ENCODE measurements around the gene CDH12. TPM values are rescaled to one million over a fixed set of nuclear protein-coding genes. Genes with fewer than 3 reads are reported as not detected.

Gene CDH12
- polyA plus RNA-seq, 2 of the 4 experiments (the other 2 are of a cell fraction): 0.04 TPM; not detected in 1

DNA sequence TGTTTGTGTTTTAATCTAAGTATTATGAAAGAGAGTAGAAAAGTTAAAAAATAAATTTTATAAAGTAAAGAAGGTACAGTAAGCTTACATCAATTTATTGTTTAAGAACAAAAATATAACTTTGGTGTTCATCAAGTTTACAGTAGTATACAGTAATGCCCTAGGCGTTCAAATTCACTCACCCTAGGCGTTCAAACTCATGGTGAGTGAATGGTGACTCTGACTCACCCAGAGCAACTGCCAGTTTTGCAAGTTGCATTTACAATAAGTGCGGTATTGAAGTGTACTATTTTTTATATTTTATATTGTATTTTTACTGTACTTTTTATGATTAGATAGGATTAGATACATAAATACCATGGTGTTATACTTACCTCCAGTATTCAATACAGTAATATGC lies 421.3 kb downstream of the CDH12 start:
- TF ChIP-seq CHD4 (IDR thresholded peaks at IDR 0.05; ENCODE audit: borderline replicate concordance) (no peak), KDM5A (IDR thresholded peaks at IDR 0.05) (no peak)
- ATAC-seq: no peak

DNA sequence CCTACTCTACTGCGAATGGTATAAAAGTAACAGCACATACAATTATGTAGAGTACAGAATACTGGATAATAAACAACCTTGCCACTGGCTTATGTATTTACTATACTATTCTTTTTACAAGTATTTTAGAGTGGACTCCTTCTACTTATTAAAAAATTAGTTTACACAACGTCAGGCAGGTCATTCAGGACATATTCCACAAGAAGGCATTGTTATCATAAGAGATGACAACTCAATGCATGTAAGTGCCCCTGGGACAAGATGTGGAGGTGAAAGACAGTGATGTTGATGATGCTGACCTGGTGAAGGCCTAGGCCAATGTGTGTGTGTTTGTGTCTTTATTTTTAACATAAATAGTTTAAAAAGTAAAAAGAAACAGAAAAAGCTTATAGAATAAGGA lies 421.7 kb downstream of the CDH12 start:
- ChIA-PET CTCF (no interaction called here), POLR2A (no interaction called here)
- no peaks in the 10 kb centered on the region for H3K9me3 ChIP-seq
- DNase-seq (ENCODE audit: low read depth in 1 of 2, low spot score in 1 of 2) (peak in 1 of 2 experiments; percentile 4), FAIRE-seq (no peak), ATAC-seq (no peak)
- H3K27ac ChIP-seq: no peak overlapping the region
- TF ChIP-seq, protein P1, sequence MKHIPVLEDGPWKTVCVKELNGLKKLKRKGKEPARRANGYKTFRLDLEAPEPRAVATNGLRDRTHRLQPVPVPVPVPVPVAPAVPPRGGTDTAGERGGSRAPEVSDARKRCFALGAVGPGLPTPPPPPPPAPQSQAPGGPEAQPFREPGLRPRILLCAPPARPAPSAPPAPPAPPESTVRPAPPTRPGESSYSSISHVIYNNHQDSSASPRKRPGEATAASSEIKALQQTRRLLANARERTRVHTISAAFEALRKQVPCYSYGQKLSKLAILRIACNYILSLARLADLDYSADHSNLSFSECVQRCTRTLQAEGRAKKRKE (CRISPR knock-in tag; IDR thresholded peaks at IDR 0.05; ENCODE audit: low read depth): no peak
- TF ChIP-seq RNF2 (IDR thresholded peaks at IDR 0.05; ENCODE audit: borderline replicate concordance, low read depth): no peak
- TF ChIP-seq MAZ (IDR thresholded peaks at IDR 0.05; ENCODE audit: borderline replicate concordance, low read depth, low read length): no peak
- no peak for TF ChIP-seq EHMT2 (IDR thresholded peaks at IDR 0.05; ENCODE audit: low read depth)
- TF ChIP-seq, protein P2, sequence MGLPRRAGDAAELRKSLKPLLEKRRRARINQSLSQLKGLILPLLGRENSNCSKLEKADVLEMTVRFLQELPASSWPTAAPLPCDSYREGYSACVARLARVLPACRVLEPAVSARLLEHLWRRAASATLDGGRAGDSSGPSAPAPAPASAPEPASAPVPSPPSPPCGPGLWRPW (IDR thresholded peaks at IDR 0.05): no peak
- no peak for TF ChIP-seq CHD4 (IDR thresholded peaks at IDR 0.05; ENCODE audit: borderline replicate concordance)
- TF ChIP-seq CBX8 (IDR thresholded peaks at IDR 0.05): no peak
- TF ChIP-seq ZSCAN20 (CRISPR knock-in tag; IDR thresholded peaks at IDR 0.05): no peak
- no peak for TF ChIP-seq JUNB (IDR thresholded peaks at IDR 0.05)
- TF ChIP-seq SMC3 (IDR thresholded peaks at IDR 0.05): no peak
- no peak for TF ChIP-seq ESRRA (IDR thresholded peaks at IDR 0.05; ENCODE audit: borderline replicate concordance, low read length)
- TF ChIP-seq, protein P3, sequence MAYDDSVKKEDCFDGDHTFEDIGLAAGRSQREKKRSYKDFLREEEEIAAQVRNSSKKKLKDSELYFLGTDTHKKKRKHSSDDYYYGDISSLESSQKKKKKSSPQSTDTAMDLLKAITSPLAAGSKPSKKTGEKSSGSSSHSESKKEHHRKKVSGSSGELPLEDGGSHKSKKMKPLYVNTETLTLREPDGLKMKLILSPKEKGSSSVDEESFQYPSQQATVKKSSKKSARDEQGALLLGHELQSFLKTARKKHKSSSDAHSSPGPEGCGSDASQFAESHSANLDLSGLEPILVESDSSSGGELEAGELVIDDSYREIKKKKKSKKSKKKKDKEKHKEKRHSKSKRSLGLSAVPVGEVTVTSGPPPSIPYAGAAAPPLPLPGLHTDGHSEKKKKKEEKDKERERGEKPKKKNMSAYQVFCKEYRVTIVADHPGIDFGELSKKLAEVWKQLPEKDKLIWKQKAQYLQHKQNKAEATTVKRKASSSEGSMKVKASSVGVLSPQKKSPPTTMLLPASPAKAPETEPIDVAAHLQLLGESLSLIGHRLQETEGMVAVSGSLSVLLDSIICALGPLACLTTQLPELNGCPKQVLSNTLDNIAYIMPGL (CRISPR knock-in tag; IDR thresholded peaks at IDR 0.05; ENCODE audit: borderline replicate concordance): no peak
- no peak overlapping the region for H3K4me3 ChIP-seq
- H3K4me1 ChIP-seq: no peaks in the 10 kb centered on the region
- no peak overlapping the region for H3K4me2 ChIP-seq
- WGBS (ENCODE audit: missing lambda C conversion rate): 4% methylated on average over 2 of the region's 2 CpGs

More for the DNA sequence above, 421.3 kb downstream of the CDH12 start:
- no peak for DNase-seq (ENCODE audit: low read depth in 1 of 2, low spot score in 1 of 2)
- no peak overlapping the region for H3K4me2 ChIP-seq
- CTCF ChIA-PET: no interaction called here
- no peak overlapping the region for H3K4me3 ChIP-seq
- H3K27ac ChIP-seq: no peak overlapping the region
- FAIRE-seq: no peak
- no peaks in the 10 kb centered on the region for H3K9me3 ChIP-seq
- no peaks in the 10 kb centered on the region for H3K4me1 ChIP-seq
- POLR2A ChIA-PET: no interaction called here
- 22% methylated on average over 3 of the region's 3 CpGs for WGBS (ENCODE audit: missing lambda C conversion rate)

DNA sequence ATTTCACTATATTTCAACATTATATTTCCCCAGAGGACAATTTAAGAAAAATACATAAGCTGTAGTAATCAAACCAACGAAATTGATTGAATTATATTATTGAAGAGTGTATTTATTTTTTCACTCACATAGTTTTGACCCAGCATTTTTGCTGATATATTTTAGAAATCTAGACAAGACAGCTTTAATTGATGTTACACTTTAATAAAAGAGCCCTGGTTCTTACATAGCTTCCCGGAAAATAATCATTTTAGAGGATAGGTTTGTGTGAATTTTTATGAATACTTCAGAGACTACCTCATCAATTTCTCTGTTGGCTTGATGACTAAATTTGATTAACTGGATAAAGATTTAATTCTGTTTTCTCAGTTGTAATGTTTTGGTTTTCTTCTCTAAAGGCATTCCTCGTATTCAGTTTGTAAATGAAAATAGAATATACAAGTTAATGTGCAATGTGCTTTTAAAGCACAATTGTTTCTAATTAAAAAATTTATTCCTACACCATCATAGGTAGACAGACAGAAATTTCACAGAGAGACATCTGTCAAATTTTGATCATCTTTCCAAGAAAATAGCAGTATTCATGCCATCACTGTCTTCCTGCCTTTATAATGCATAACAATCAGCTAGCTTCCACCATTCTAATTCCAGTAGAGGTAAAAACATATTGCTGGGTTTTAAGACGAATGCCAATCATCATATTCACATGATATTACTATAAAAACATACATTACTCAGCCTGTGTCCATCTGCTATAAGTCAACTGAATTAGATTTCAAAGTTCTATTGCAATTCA lies 441.4 kb downstream of the CDH12 start:
- Histone ChIP-seq H3K4me3 (no peak overlapping the region), H3K27ac (no peak overlapping the region), H3K4me1 (no peaks in the 10 kb centered on the region), H3K9me3 (no peaks in the 10 kb centered on the region), H3K4me2 (no peak overlapping the region)
- under 1% methylated on average over 4 of the region's 4 CpGs for WGBS (ENCODE audit: missing lambda C conversion rate)
- FAIRE-seq (no peak), DNase-seq (ENCODE audit: low read depth in 1 of 2, low spot score in 1 of 2) (no peak), ATAC-seq (no peak)
- CTCF ChIA-PET: no interaction called here
- POLR2A ChIA-PET: no interaction called here
- TF ChIP-seq ZC3H11A (IDR thresholded peaks at IDR 0.05) (no peak), SREBF2 (IDR thresholded peaks at IDR 0.05) (no peak), PHF8 (IDR thresholded peaks at IDR 0.05; ENCODE audit: borderline replicate concordance, low read depth) (no peak), EHMT2 (IDR thresholded peaks at IDR 0.05; ENCODE audit: low read depth) (no peak), HOXA7 (CRISPR knock-in tag; IDR thresholded peaks at IDR 0.05) (no peak), CBX8 (IDR thresholded peaks at IDR 0.05) (no peak), MAFK (IDR thresholded peaks at IDR 0.05; ENCODE audit: partially characterized antibody) (no peak), FOXS1 (CRISPR knock-in tag; IDR thresholded peaks at IDR 0.05) (no peak), MYC (IDR thresholded peaks at IDR 0.05; ENCODE audit: borderline replicate concordance, low read length) (no peak), ZNF302 (CRISPR knock-in tag; IDR thresholded peaks at IDR 0.05) (no peak), FOSB (CRISPR knock-in tag; IDR thresholded peaks at IDR 0.05) (no peak)
- TF ChIP-seq, protein P3 (CRISPR knock-in tag; IDR thresholded peaks at IDR 0.05; ENCODE audit: borderline replicate concordance): no peak
- TF ChIP-seq, protein P4, sequence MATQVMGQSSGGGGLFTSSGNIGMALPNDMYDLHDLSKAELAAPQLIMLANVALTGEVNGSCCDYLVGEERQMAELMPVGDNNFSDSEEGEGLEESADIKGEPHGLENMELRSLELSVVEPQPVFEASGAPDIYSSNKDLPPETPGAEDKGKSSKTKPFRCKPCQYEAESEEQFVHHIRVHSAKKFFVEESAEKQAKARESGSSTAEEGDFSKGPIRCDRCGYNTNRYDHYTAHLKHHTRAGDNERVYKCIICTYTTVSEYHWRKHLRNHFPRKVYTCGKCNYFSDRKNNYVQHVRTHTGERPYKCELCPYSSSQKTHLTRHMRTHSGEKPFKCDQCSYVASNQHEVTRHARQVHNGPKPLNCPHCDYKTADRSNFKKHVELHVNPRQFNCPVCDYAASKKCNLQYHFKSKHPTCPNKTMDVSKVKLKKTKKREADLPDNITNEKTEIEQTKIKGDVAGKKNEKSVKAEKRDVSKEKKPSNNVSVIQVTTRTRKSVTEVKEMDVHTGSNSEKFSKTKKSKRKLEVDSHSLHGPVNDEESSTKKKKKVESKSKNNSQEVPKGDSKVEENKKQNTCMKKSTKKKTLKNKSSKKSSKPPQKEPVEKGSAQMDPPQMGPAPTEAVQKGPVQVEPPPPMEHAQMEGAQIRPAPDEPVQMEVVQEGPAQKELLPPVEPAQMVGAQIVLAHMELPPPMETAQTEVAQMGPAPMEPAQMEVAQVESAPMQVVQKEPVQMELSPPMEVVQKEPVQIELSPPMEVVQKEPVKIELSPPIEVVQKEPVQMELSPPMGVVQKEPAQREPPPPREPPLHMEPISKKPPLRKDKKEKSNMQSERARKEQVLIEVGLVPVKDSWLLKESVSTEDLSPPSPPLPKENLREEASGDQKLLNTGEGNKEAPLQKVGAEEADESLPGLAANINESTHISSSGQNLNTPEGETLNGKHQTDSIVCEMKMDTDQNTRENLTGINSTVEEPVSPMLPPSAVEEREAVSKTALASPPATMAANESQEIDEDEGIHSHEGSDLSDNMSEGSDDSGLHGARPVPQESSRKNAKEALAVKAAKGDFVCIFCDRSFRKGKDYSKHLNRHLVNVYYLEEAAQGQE (IDR thresholded peaks at IDR 0.05): no peak
- TF ChIP-seq, protein P1 (CRISPR knock-in tag; IDR thresholded peaks at IDR 0.05; ENCODE audit: low read depth): no peak
